ENCODE measurements around the gene GCFC2. TPM values are rescaled to one million over a fixed set of nuclear protein-coding genes. Genes with fewer than 3 reads are reported as not detected.
A peak's percentile ranks its signal among the peaks of the same experiment; 100 is the strongest.
"Not testable (repeated sequence)": the region's sequence is repeated elsewhere in the genome, so short reads cannot be mapped to it uniquely, and the experiment has no call there.

GCFC2 gene
- total and polyA plus RNA-seq, 3 experiments from 2014 or later = 27.3 to 30.8 (median 28.4) TPM

DNA sequence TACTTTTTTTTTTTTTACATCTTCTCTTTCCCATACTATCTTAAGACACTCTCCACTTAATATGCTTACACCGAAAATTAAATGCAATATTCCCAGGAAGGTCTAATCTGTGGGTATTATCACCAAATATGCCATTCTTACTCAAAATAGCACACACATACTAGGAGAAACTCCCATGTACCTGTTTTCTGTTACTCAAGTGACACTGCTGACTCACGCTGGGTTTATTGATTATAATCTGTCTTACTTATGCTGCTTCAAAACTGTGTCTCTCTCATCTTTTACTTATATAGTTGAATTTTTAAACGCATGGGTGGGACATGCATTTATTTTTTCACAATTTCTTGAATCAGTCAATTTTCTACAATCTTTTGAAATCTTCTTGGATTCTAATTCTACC lies 34.3 kb downstream of the GCFC2 start:
- peaks cover 7 to 8% (median 8%) of the 10 kb centered on the region in 3 donors for H3K4me1 Mint-ChIP-seq
- H3K9me3 Mint-ChIP-seq = no peaks in the 10 kb centered on the region
- H3K9me3 ChIP-seq (ENCODE audit: low read length) = no peaks in the 10 kb centered on the region
- DNase-seq = no peak
- ChIA-PET CTCF (interaction anchor here (0.7 to 1.8 kb wide), 10 partner anchors 8 to 36 kb away, joined by 3 to 14 read pairs (median 3); partner anchors contain the start of gene MRPL19), POLR2A (no interaction called here)
- H3K27ac ChIP-seq (ENCODE audit: low read depth, low read length) = no peak overlapping the region
- no peaks in the 10 kb centered on the region for H3K36me3 ChIP-seq (ENCODE audit: insufficient read depth, low read length)
- peaks cover 4 to 39% (median 11%) of the 10 kb centered on the region in 3 donors for H3K36me3 Mint-ChIP-seq
- no peaks in the 10 kb centered on the region for H3K4me1 ChIP-seq (ENCODE audit: insufficient read depth, low read length)
- no peak overlapping the region for H3K4me3 ChIP-seq (ENCODE audit: low read length)
- no peaks in the 10 kb centered on the region for H3K27me3 ChIP-seq (ENCODE audit: insufficient read depth, low read length, poor library complexity, severe bottlenecking)
- no peak overlapping the region for H3K4me3 Mint-ChIP-seq
- H3K27ac Mint-ChIP-seq = no peak overlapping the region
- H3K27me3 Mint-ChIP-seq = no peaks in the 10 kb centered on the region

- H3K4me3 Mint-ChIP-seq = no peak overlapping the region
- peaks cover 7 to 8% (median 8%) of the 10 kb centered on the region in 3 donors for H3K4me1 Mint-ChIP-seq
- Histone ChIP-seq H3K27ac (ENCODE audit: low read depth, low read length) (no peak overlapping the region), H3K4me3 (ENCODE audit: low read length) (no peak overlapping the region), H3K9me3 (ENCODE audit: low read length) (no peaks in the 10 kb centered on the region), H3K4me1 (ENCODE audit: insufficient read depth, low read length) (no peaks in the 10 kb centered on the region), H3K27me3 (ENCODE audit: insufficient read depth, low read length, poor library complexity, severe bottlenecking) (no peaks in the 10 kb centered on the region), H3K36me3 (ENCODE audit: insufficient read depth, low read length) (no peaks in the 10 kb centered on the region)
- H3K27me3 Mint-ChIP-seq = no peaks in the 10 kb centered on the region
- H3K36me3 Mint-ChIP-seq = peaks cover 4 to 45% (median 17%) of the 10 kb centered on the region in 3 donors
- no peak for DNase-seq
- ChIA-PET CTCF (interaction anchor here (1.1 to 1.5 kb wide), 3 partner anchors 9 to 18 kb away, joined by 3 read pairs; no protein-coding TSS in a partner anchor), POLR2A (no interaction called here)
- H3K9me3 Mint-ChIP-seq = no peaks in the 10 kb centered on the region
- H3K27ac Mint-ChIP-seq = no peak overlapping the region
Observed at GRCh38 chr2:75675908-75676307, 34.8 kb downstream of the GCFC2 start.

DNA sequence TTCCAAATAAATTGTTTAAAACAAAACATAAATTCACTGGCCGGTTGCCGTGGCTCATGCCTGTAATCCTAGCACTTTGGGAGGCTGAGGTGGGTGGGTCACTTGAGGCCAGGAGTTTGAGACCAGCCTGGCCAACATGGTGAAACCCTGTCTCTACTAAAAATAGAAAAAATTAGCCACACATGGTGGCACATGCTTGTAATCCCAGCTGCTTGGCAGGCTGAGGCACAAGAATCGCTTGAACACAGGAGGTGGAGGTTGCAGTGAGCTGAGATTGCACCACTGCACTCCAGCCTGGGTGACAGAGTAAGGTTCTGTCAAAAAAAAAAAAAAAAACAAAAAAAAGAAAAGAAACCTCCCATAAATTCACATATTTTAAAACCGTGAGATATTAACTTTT lies 35.3 kb downstream of the GCFC2 start:
- H3K27me3 Mint-ChIP-seq; H3K4me3 ChIP-seq (ENCODE audit: low read length); CTCF ChIA-PET; H3K4me3 Mint-ChIP-seq; H3K9me3 Mint-ChIP-seq; H3K27me3 ChIP-seq (ENCODE audit: insufficient read depth, low read length, poor library complexity, severe bottlenecking); H3K27ac Mint-ChIP-seq; H3K36me3 ChIP-seq (ENCODE audit: insufficient read depth, low read length); H3K4me1 ChIP-seq (ENCODE audit: insufficient read depth, low read length); DNase-seq; H3K27ac ChIP-seq (ENCODE audit: low read depth, low read length); H3K4me1 Mint-ChIP-seq; POLR2A ChIA-PET; H3K9me3 ChIP-seq (ENCODE audit: low read length): not testable (repeated sequence)
- peaks cover 4 to 44% (median 17%) of the 10 kb centered on the region in 3 donors for H3K36me3 Mint-ChIP-seq

- Mint-ChIP-seq H3K36me3 (peaks cover 8 to 55% (median 28%) of the 10 kb centered on the region in 3 donors), H3K27ac (peak overlapping the region in 1 of 8 donors; percentile 72), H3K4me1 (peaks cover 0 to 2% (median 0%) of the 10 kb centered on the region in 3 donors), H3K9me3 (no peaks in the 10 kb centered on the region), H3K27me3 (no peaks in the 10 kb centered on the region), H3K4me3 (no peak overlapping the region)
- no peak overlapping the region for H3K4me3 ChIP-seq (ENCODE audit: low read length)
- H3K9me3 ChIP-seq (ENCODE audit: low read length) = no peaks in the 10 kb centered on the region
- DNase-seq = no peak
- CTCF ChIA-PET = interaction anchor here (0.8 kb wide), 1 partner anchor 9 kb away, joined by 3 read pairs; no protein-coding TSS in a partner anchor
- POLR2A ChIA-PET = no interaction called here
- no peak overlapping the region for H3K27ac ChIP-seq (ENCODE audit: low read depth, low read length)
- H3K27me3 ChIP-seq (ENCODE audit: insufficient read depth, low read length, poor library complexity, severe bottlenecking) = no peaks in the 10 kb centered on the region
- H3K36me3 ChIP-seq (ENCODE audit: insufficient read depth, low read length) = peaks cover 4% of the 10 kb centered on the region
- H3K4me1 ChIP-seq (ENCODE audit: insufficient read depth, low read length) = no peaks in the 10 kb centered on the region
Observed at GRCh38 chr2:75667884-75668283, 42.8 kb downstream of the GCFC2 start.

- ChIA-PET CTCF (interaction anchor here (1.0 kb wide), 1 partner anchor 10 kb away, joined by 3 read pairs; no protein-coding TSS in a partner anchor), POLR2A (no interaction called here)
- Mint-ChIP-seq H3K4me1 (peaks cover 0 to 2% (median 0%) of the 10 kb centered on the region in 3 donors), H3K27me3 (no peaks in the 10 kb centered on the region), H3K27ac (no peak overlapping the region), H3K36me3 (peaks cover 8 to 55% (median 23%) of the 10 kb centered on the region in 3 donors), H3K9me3 (no peaks in the 10 kb centered on the region), H3K4me3 (no peak overlapping the region)
- no peaks in the 10 kb centered on the region for H3K27me3 ChIP-seq (ENCODE audit: insufficient read depth, low read length, poor library complexity, severe bottlenecking)
- no peaks in the 10 kb centered on the region for H3K4me1 ChIP-seq (ENCODE audit: insufficient read depth, low read length)
- no peak for DNase-seq
- no peaks in the 10 kb centered on the region for H3K9me3 ChIP-seq (ENCODE audit: low read length)
- no peak overlapping the region for H3K4me3 ChIP-seq (ENCODE audit: low read length)
- peaks cover 7% of the 10 kb centered on the region for H3K36me3 ChIP-seq (ENCODE audit: insufficient read depth, low read length)
- H3K27ac ChIP-seq (ENCODE audit: low read depth, low read length) = no peak overlapping the region
Observed at GRCh38 chr2:75666911-75667310, 43.8 kb downstream of the GCFC2 start.

DNA sequence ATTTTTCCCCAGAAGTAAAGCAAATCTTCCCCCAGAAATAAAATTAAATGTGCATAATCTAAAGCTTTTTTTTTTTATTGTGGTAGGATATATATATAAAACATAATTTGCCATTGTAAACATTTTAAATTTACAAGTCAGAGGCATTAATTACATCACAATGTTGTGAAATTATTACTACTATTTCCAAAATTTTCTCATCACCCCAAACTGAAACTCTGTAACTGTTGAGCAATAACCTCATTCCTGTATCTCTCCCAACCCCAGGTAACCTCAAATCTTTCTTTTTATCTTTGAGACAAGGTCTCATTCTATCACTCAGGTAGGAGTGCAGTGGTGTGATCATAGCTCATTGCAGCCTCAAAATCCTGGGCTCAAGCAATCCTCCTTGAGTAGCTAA lies 52.9 kb downstream of the GCFC2 start:
- peaks cover 53 to 88% (median 76%) of the 10 kb centered on the region in 3 donors for H3K36me3 Mint-ChIP-seq
- ChIA-PET CTCF (interaction anchor here (1.0 kb wide), 1 partner anchor 19 kb away, joined by 3 read pairs; no protein-coding TSS in a partner anchor), POLR2A (no interaction called here)
- H3K4me1 Mint-ChIP-seq = peaks cover 27 to 46% (median 40%) of the 10 kb centered on the region in 3 donors
- Histone ChIP-seq H3K4me3 (ENCODE audit: low read length) (no peak overlapping the region), H3K9me3 (ENCODE audit: low read length) (no peaks in the 10 kb centered on the region), H3K27ac (ENCODE audit: low read depth, low read length) (no peak overlapping the region), H3K4me1 (ENCODE audit: insufficient read depth, low read length) (no peaks in the 10 kb centered on the region), H3K36me3 (ENCODE audit: insufficient read depth, low read length) (peaks cover 50% of the 10 kb centered on the region), H3K27me3 (ENCODE audit: insufficient read depth, low read length, poor library complexity, severe bottlenecking) (no peaks in the 10 kb centered on the region)
- peaks cover 4 to 19% (median 6%) of the 10 kb centered on the region in 5 donors for H3K9me3 Mint-ChIP-seq
- H3K27ac Mint-ChIP-seq = no peak overlapping the region
- no peak for DNase-seq
- H3K4me3 Mint-ChIP-seq = no peak overlapping the region
- no peaks in the 10 kb centered on the region for H3K27me3 Mint-ChIP-seq

- CTCF ChIA-PET = no interaction called here
- peaks cover 52% of the 10 kb centered on the region for H3K36me3 ChIP-seq (ENCODE audit: insufficient read depth, low read length)
- no peak for DNase-seq
- Mint-ChIP-seq H3K27me3 (no peaks in the 10 kb centered on the region), H3K9me3 (peaks cover 4 to 19% (median 6%) of the 10 kb centered on the region in 5 donors), H3K36me3 (peaks cover 51 to 89% (median 74%) of the 10 kb centered on the region in 3 donors), H3K27ac (peak overlapping the region in 1 of 8 donors; percentile 25), H3K4me3 (no peak overlapping the region), H3K4me1 (peaks cover 29 to 53% (median 46%) of the 10 kb centered on the region in 3 donors)
- no peaks in the 10 kb centered on the region for H3K4me1 ChIP-seq (ENCODE audit: insufficient read depth, low read length)
- no peaks in the 10 kb centered on the region for H3K9me3 ChIP-seq (ENCODE audit: low read length)
- no peak overlapping the region for H3K4me3 ChIP-seq (ENCODE audit: low read length)
- no peaks in the 10 kb centered on the region for H3K27me3 ChIP-seq (ENCODE audit: insufficient read depth, low read length, poor library complexity, severe bottlenecking)
- H3K27ac ChIP-seq (ENCODE audit: low read depth, low read length) = no peak overlapping the region
- POLR2A ChIA-PET = no interaction called here
Observed at GRCh38 chr2:75656563-75656962, 54.2 kb downstream of the GCFC2 start.

GRCh38 chr2:75655861-75656260 lies 54.9 kb downstream of the GCFC2 start:
- no peaks in the 10 kb centered on the region for H3K27me3 ChIP-seq (ENCODE audit: insufficient read depth, low read length, poor library complexity, severe bottlenecking)
- no peak overlapping the region for H3K4me3 ChIP-seq (ENCODE audit: low read length)
- no peak overlapping the region for H3K4me3 Mint-ChIP-seq
- no peaks in the 10 kb centered on the region for H3K4me1 ChIP-seq (ENCODE audit: insufficient read depth, low read length)
- POLR2A ChIA-PET = no interaction called here
- H3K4me1 Mint-ChIP-seq = peaks cover 32 to 58% (median 51%) of the 10 kb centered on the region in 3 donors
- peak overlapping the region in 1 of 8 donors; percentile 16 for H3K27ac Mint-ChIP-seq
- no peaks in the 10 kb centered on the region for H3K27me3 Mint-ChIP-seq
- no peaks in the 10 kb centered on the region for H3K9me3 ChIP-seq (ENCODE audit: low read length)
- no peak for DNase-seq
- H3K9me3 Mint-ChIP-seq = peaks cover 4 to 19% (median 6%) of the 10 kb centered on the region in 5 donors
- no peak overlapping the region for H3K27ac ChIP-seq (ENCODE audit: low read depth, low read length)
- CTCF ChIA-PET = no interaction called here
- H3K36me3 Mint-ChIP-seq = peaks cover 51 to 90% (median 76%) of the 10 kb centered on the region in 3 donors
- peaks cover 55% of the 10 kb centered on the region for H3K36me3 ChIP-seq (ENCODE audit: insufficient read depth, low read length)

Measured in CD8-positive, alpha-beta memory T cell (primary cell).